ENCODE measurements around the gene GPR78. TPM values are rescaled to one million over a fixed set of nuclear protein-coding genes. Genes with fewer than 3 reads are reported as not detected.
A peak's percentile ranks its signal among the peaks of the same experiment; 100 is the strongest.

GPR78 gene
- total RNA-seq, 1 experiment from 2014 or later: not detected

- intact Hi-C loops (cut with micrococcal nuclease; ENCODE audit: unreplicated experiment): loop anchor here (2.0 kb wide), 1 partner anchor 125 kb away; no protein-coding TSS in a partner anchor
Observed at GRCh38 chr4:8593264-8594096, 13.3 kb downstream of the GPR78 start.

GRCh38 chr4:8594097-8595038 is 14.2 kb downstream of the GPR78 start:
- TF ChIP-seq POLR2AphosphoS5 (IDR thresholded peaks at IDR 0.05; ENCODE audit: low read depth, low read length) (no peak), REST (IDR thresholded peaks at IDR 0.05; ENCODE audit: insufficient read depth in 1 of 2, low read depth in 2 of 2, low read length in 1 of 2) (peak in 1 of 2 experiments; percentile 6; a peak in 1 of 4 replicates), SIN3A (IDR thresholded peaks at IDR 0.05; ENCODE audit: borderline replicate concordance, insufficient read depth, low read depth, low read length) (no peak), CTCF (IDR thresholded peaks at IDR 0.05) (peak; percentile 82)
- Histone ChIP-seq H3K9me3 (ENCODE audit: control insufficient read depth, insufficient read depth, low read depth, low read length) (no peaks in the 10 kb centered on the region), H3K36me3 (ENCODE audit: control insufficient read depth, insufficient read depth, low read length) (no peaks in the 10 kb centered on the region), H3K4me3 (ENCODE audit: low read depth in 2 of 2, low read length in 2 of 2) (no peak overlapping the region), H3K27ac (ENCODE audit: low read length) (no peak overlapping the region), H3K27me3 (ENCODE audit: control insufficient read depth, insufficient read depth, low read length) (no peaks in the 10 kb centered on the region), H3K4me1 (ENCODE audit: control insufficient read depth, insufficient read depth, low read length) (no peaks in the 10 kb centered on the region)
- ChIA-PET CTCF (interaction anchor here (0.7 kb wide), 3 partner anchors 9 to 418 kb away, joined by 3 to 6 read pairs (median 4); no protein-coding TSS in a partner anchor), POLR2A (no interaction called here)
- intact Hi-C loops (cut with micrococcal nuclease; ENCODE audit: unreplicated experiment) (loop anchor here (2.0 kb wide), 1 partner anchor 126 kb away; no protein-coding TSS in a partner anchor), in situ Hi-C loops (cut with HindIII; ENCODE audit: low pct_unique_long_range_greater_than_20kb, low sequenced_read_pairs) (no loop called here)
- ATAC-seq: peak; percentile 80
- peak; percentile 33 for DNase-seq (ENCODE audit: low read depth, low spot score)
- BruUV-seq (replicated peaks): no TSS peak

More at GRCh38 chr4:8593264-8594096, 13.3 kb downstream of the GPR78 start:
- no TSS peak for BruUV-seq (replicated peaks)
- TF ChIP-seq POLR2AphosphoS5 (IDR thresholded peaks at IDR 0.05; ENCODE audit: low read depth, low read length): no peak
- TF ChIP-seq SIN3A (IDR thresholded peaks at IDR 0.05; ENCODE audit: borderline replicate concordance, insufficient read depth, low read depth, low read length): no peak
- TF ChIP-seq REST (IDR thresholded peaks at IDR 0.05; ENCODE audit: insufficient read depth in 1 of 2, low read depth in 2 of 2, low read length in 1 of 2): no peak
- in situ Hi-C loops (cut with HindIII; ENCODE audit: low pct_unique_long_range_greater_than_20kb, low sequenced_read_pairs): no loop called here
- ATAC-seq (no peak), DNase-seq (ENCODE audit: low read depth, low spot score) (no peak)
- no peaks in the 10 kb centered on the region for H3K4me1 ChIP-seq (ENCODE audit: control insufficient read depth, insufficient read depth, low read length)
- H3K9me3 ChIP-seq (ENCODE audit: control insufficient read depth, insufficient read depth, low read depth, low read length): no peaks in the 10 kb centered on the region
- H3K36me3 ChIP-seq (ENCODE audit: control insufficient read depth, insufficient read depth, low read length): no peaks in the 10 kb centered on the region
- ChIA-PET POLR2A (no interaction called here), CTCF (no interaction called here)
- H3K27me3 ChIP-seq (ENCODE audit: control insufficient read depth, insufficient read depth, low read length): no peaks in the 10 kb centered on the region
- H3K4me3 ChIP-seq (ENCODE audit: low read depth in 2 of 2, low read length in 2 of 2): no peak overlapping the region
- no peak overlapping the region for H3K27ac ChIP-seq (ENCODE audit: low read length)
